Keratinocyte (primary cell): ENCODE data around the gene SNAI3.

Experiments
- CTCF ChIP-seq, 3 experiments: IDR thresholded peaks in 1 of 3; conservative IDR thresholded peaks in 1 of 3; optimal IDR thresholded peaks in 1 of 3; 2 replicates in 2 of 3; 3 replicates in 1 of 3; pipeline versions ENCODE3 to v1.5.1; 2011; ENCODE audit warnings: low read length in 3 of 3, mild to moderate bottlenecking in 3 of 3, moderate library complexity in 2 of 3, control low read depth in 1 of 3, inconsistent platforms in 1 of 3; ENCODE audit not compliant: insufficient read depth in 2 of 3; ENCODE audit errors: extremely low read depth in 1 of 3
- EZH2 ChIP-seq: IDR thresholded peaks from one replicate; pipeline ENCODE4 v1.6.1; 2012; ENCODE audit warnings: inconsistent platforms, mild to moderate bottlenecking, low read length, moderate library complexity

- TF ChIP-seq CTCF (optimal IDR thresholded peaks at IDR 0.05 in 1 of 3, IDR thresholded peaks at IDR 0.05 in 1 of 3, conservative IDR thresholded peaks at IDR 0.05 in 1 of 3; ENCODE audit: extremely low read depth in 1 of 3, insufficient read depth in 2 of 3, low read length in 3 of 3) (no peak), EZH2 (no peak)
Measured at GRCh38 chr16:88680554-88681083, 5.7 kb downstream of the SNAI3 start.
